T-cell (primary cell): ENCODE measurements around the gene PDZD7. TPM values are rescaled to one million over a fixed set of nuclear protein-coding genes. Genes with fewer than 3 reads are reported as not detected.

ENCODE experiments used
- ATAC-seq, 4 experiments: fragments of 200-7000 bp in 3 of 4; fragments of 150-1000 bp in 1 of 4; cut with Tn5 transposase; replicated peaks in 1 of 4; 1 replicate in 3 of 4; 2 replicates in 1 of 4; pipeline ENCODE4 v1.10.0; 2021; ENCODE audit warnings: moderate library complexity in 3 of 4, mild to moderate bottlenecking in 2 of 4, moderate number of reproducible peaks in 1 of 4
- CTCF ChIA-PET, 2 donors: fragments of 300-600 bp; sonication (Branson Sonifier 250); formaldehyde crosslinking; loops; one replicate each; lab custom pipeline; 2022; ENCODE audit warnings: antibody characterized with exemption in 2 of 2; lab: Charles Lee
- POLR2A ChIA-PET, 2 donors: fragments of 300-600 bp; sonication (Branson Sonifier 250); formaldehyde crosslinking; loops; one replicate each; lab custom pipeline; 2022; ENCODE audit warnings: antibody characterized with exemption in 2 of 2; lab: Charles Lee
- DNase-seq, 35 experiments: peaks; one replicate each; pipeline versions ENCODE4 v3.0.0 to v3.0.0-alpha.2; 2013 to 2023
- H3K27ac ChIP-seq: one replicate; pipeline ENCODE4 v1.5.1; 2013; ENCODE audit warnings: low read length
- H3K27me3 ChIP-seq, 2 experiments: replicated peaks in 1 of 2; 1 replicate in 1 of 2; 2 replicates in 1 of 2; pipeline versions ENCODE4 v1.6.1 to v1.7.0; 2013; ENCODE audit warnings: low read length in 1 of 2, mixed read lengths in 1 of 2; ENCODE audit not compliant: control insufficient read depth in 2 of 2, insufficient read depth in 2 of 2; ENCODE audit errors: extremely low read depth in 1 of 2
- H3K36me3 ChIP-seq, 2 donors: 1 replicate in 1 of 2; 2 replicates in 1 of 2; pipeline versions ENCODE4 v1.6.1 to v1.7.0; 2013; ENCODE audit warnings: low read length in 1 of 2; ENCODE audit not compliant: control insufficient read depth in 2 of 2, insufficient read depth in 1 of 2; ENCODE audit errors: extremely low read depth in 1 of 2
- H3K4me1 ChIP-seq, 2 experiments: 1 replicate in 1 of 2; 2 replicates in 1 of 2; pipeline versions ENCODE4 v1.6.1 to v1.7.0; 2013; ENCODE audit warnings: low read length in 2 of 2, mixed read lengths in 1 of 2; ENCODE audit not compliant: insufficient read depth in 2 of 2, control insufficient read depth in 1 of 2; ENCODE audit errors: extremely low read depth in 1 of 2
- H3K4me3 ChIP-seq, 2 donors: 1 replicate in 1 of 2; 2 replicates in 1 of 2; pipeline versions ENCODE4 v1.5.1 to v1.7.0; 2013; ENCODE audit warnings: mild to moderate bottlenecking in 2 of 2, low read length in 1 of 2, moderate library complexity in 1 of 2; ENCODE audit not compliant: control insufficient read depth in 1 of 2; ENCODE audit errors: extremely low read depth in 1 of 2
- H3K9me3 ChIP-seq: 2 replicates; pipeline ENCODE4 v1.7.0; 2013
- H3K27ac Mint-ChIP-seq, 2 donors: one replicate each; pipeline ENCODE4 v1.8.0; 2020 to 2021; ENCODE audit warnings: mild to moderate bottlenecking in 2 of 2, mixed read lengths in 2 of 2
- H3K27me3 Mint-ChIP-seq, 2 donors: one replicate each; pipeline ENCODE4 v1.8.0; 2021 to 2022; ENCODE audit warnings: mixed read lengths in 2 of 2
- H3K36me3 Mint-ChIP-seq: one replicate; pipeline ENCODE4 v1.8.0; 2021; ENCODE audit warnings: mixed read lengths
- H3K4me1 Mint-ChIP-seq, 3 donors: one replicate each; pipeline ENCODE4 v1.8.0; 2020 to 2022; ENCODE audit warnings: mixed read lengths in 3 of 3, mild to moderate bottlenecking in 1 of 3
- H3K4me3 Mint-ChIP-seq, 3 donors: one replicate each; pipeline ENCODE4 v1.8.0; 2020 to 2022; ENCODE audit warnings: mild to moderate bottlenecking in 3 of 3, mixed read lengths in 3 of 3, moderate library complexity in 3 of 3
- H3K9me3 Mint-ChIP-seq, 3 donors: one replicate each; pipeline ENCODE4 v1.8.0; 2020 to 2022; ENCODE audit warnings: mixed read lengths in 3 of 3
- WGBS: methylation state at CpG from one replicate; pipeline ENCODE4 v1.1.5; 2013; ENCODE audit warnings: missing lambda C conversion rate; ENCODE audit not compliant: insufficient coverage; 5-methylcytosine and 5-hydroxymethylcytosine counted together
- total RNA-seq, 35 experiments: library from RNA in 6 of 35; stranded (reverse) in 6 of 35; fragments of 120-200 nt in 1 of 35; gene quantifications; one replicate each; pipeline versions ENCODE4 v1.2.1 to v1.2.4 and lab custom pipeline; 2013 to 2026

PDZD7 gene
- total RNA-seq, 5 donors from 2014 or later (not counting 1 experiment from before 2014, with no cell fraction given) = 1.7 to 2.7 (median 2.3) TPM

- DNase-seq (no peak), ATAC-seq (no peak)
- H3K4me3 ChIP-seq = no peak overlapping the region
- H3K4me3 Mint-ChIP-seq = peak overlapping the region; percentile 57 to 74 (median 58)
- H3K36me3 Mint-ChIP-seq = no peaks in the 10 kb centered on the region
- H3K27me3 ChIP-seq = peaks cover 0 to 11% of the 10 kb centered on the region in 2 experiments
- H3K4me1 ChIP-seq = peaks cover 3 to 14% of the 10 kb centered on the region in 2 experiments
- WGBS = no CpG with 5 or more reads among the region's 2 CpGs
- peaks cover 8 to 18% (median 12%) of the 10 kb centered on the region in 3 donors for H3K4me1 Mint-ChIP-seq
- no peak overlapping the region for H3K27ac Mint-ChIP-seq
- H3K27me3 Mint-ChIP-seq = peaks cover 0 to 4% of the 10 kb centered on the region in 2 donors
- peaks cover 0 to 6% of the 10 kb centered on the region in 2 donors for H3K36me3 ChIP-seq
- POLR2A ChIA-PET = no interaction called here
- no peak overlapping the region for H3K27ac ChIP-seq
- CTCF ChIA-PET = interaction anchor here in 1 of 2 donors (0.6 to 0.9 kb wide), 3 partner anchors 11 to 1965 kb away, joined by 3 read pairs; no protein-coding TSS in a partner anchor
- no peaks in the 10 kb centered on the region for H3K9me3 Mint-ChIP-seq
- no peaks in the 10 kb centered on the region for H3K9me3 ChIP-seq
Measured at GRCh38 chr10:100968062-100968736, 62.7 kb downstream of the PDZD7 start.

- Histone ChIP-seq H3K27me3 (peaks cover 0 to 11% of the 10 kb centered on the region in 2 experiments), H3K36me3 (peaks cover 0 to 11% of the 10 kb centered on the region in 2 donors), H3K27ac (no peak overlapping the region), H3K4me1 (peaks cover 3 to 14% of the 10 kb centered on the region in 2 experiments), H3K4me3 (no peak overlapping the region), H3K9me3 (no peaks in the 10 kb centered on the region)
- no peaks in the 10 kb centered on the region for H3K9me3 Mint-ChIP-seq
- peaks cover 0 to 4% of the 10 kb centered on the region in 2 donors for H3K27me3 Mint-ChIP-seq
- ChIA-PET CTCF (interaction anchor here in 1 of 2 donors (0.5 kb wide), 1 partner anchor 161 kb away, joined by 3 read pairs; no protein-coding TSS in a partner anchor), POLR2A (interaction anchor here in 1 of 2 donors (0.6 kb wide), 1 partner anchor 1352 kb away, joined by 5 read pairs; no protein-coding TSS in a partner anchor)
- 71% methylated on average over 1 of the region's 2 CpGs for WGBS
- H3K36me3 Mint-ChIP-seq = peaks cover 8% of the 10 kb centered on the region
- H3K4me1 Mint-ChIP-seq = peaks cover 8 to 18% (median 12%) of the 10 kb centered on the region in 3 donors
- H3K4me3 Mint-ChIP-seq = no peak overlapping the region
- DNase-seq = no peak
- no peak for ATAC-seq
- H3K27ac Mint-ChIP-seq = no peak overlapping the region
Measured at GRCh38 chr10:100967332-100967731, 63.6 kb downstream of the PDZD7 start.

DNA sequence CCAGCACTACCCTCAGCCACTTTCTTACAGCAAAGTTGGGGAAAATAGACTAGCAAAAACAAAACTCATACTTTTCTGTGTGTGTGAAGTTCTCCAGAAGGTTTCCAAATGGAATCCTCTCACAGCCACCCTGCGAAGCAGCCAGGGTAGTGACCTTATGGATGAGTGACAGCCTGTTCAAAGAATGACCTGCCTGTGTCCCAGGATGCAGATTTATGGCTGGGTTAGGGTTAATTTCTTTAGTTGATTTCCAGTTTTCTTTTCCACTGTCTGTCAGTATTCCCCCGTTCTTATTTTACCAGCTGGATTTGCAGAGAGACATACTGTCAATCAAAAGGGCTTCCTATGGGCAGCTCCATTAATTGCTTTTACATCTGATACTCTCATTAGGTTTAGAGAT is 64.0 kb downstream of the PDZD7 start:
- WGBS = no CpG with 5 or more reads among the region's 2 CpGs
- Histone ChIP-seq H3K36me3 (peaks cover 0 to 16% of the 10 kb centered on the region in 2 donors), H3K27me3 (peaks cover 0 to 11% of the 10 kb centered on the region in 2 experiments), H3K4me3 (no peak overlapping the region), H3K4me1 (peaks cover 3 to 14% of the 10 kb centered on the region in 2 experiments), H3K27ac (no peak overlapping the region), H3K9me3 (no peaks in the 10 kb centered on the region)
- Mint-ChIP-seq H3K36me3 (peaks cover 12% of the 10 kb centered on the region), H3K4me3 (no peak overlapping the region), H3K27ac (no peak overlapping the region), H3K4me1 (peaks cover 8 to 18% (median 12%) of the 10 kb centered on the region in 3 donors), H3K27me3 (peaks cover 0 to 4% of the 10 kb centered on the region in 2 donors), H3K9me3 (no peaks in the 10 kb centered on the region)
- ChIA-PET CTCF (interaction anchor here in 1 of 2 donors (0.5 kb wide), 1 partner anchor 161 kb away, joined by 3 read pairs; no protein-coding TSS in a partner anchor), POLR2A (interaction anchor here in 1 of 2 donors (0.6 kb wide), 1 partner anchor 1351 kb away, joined by 5 read pairs; no protein-coding TSS in a partner anchor)
- ATAC-seq = no peak
- no peak for DNase-seq

GRCh38 chr10:100965820-100966219 is 65.1 kb downstream of the PDZD7 start:
- H3K36me3 ChIP-seq = peaks cover 0 to 18% of the 10 kb centered on the region in 2 donors
- POLR2A ChIA-PET = interaction anchor here in 1 of 2 donors (0.6 kb wide), 1 partner anchor 31 kb away, joined by 5 read pairs; no protein-coding TSS in a partner anchor

DNA sequence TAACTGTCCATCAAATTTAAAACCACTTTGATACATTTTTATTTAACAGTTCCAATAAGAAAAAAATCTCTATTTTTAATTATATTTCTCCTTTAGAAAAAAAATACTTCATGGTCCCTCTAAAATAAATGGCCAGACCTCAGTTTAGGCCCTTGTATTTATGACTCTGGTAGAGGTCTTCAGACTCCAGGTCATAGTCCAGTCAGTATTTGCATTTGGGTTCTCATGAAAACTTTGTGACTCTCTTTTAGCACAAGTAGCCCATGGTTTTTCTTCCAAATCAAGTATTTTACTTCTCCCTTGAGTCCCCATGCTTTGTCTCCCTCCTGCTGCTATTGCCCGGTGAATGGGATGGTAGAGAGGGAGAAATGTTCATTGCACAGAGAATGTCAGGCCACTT is 67.1 kb downstream of the PDZD7 start:
- Histone ChIP-seq H3K36me3 (peaks cover 0 to 27% of the 10 kb centered on the region in 2 donors), H3K9me3 (no peaks in the 10 kb centered on the region), H3K4me1 (peaks cover 0 to 2% of the 10 kb centered on the region in 2 experiments), H3K27ac (no peak overlapping the region), H3K4me3 (no peak overlapping the region), H3K27me3 (peaks cover 0 to 1% of the 10 kb centered on the region in 2 experiments)
- Mint-ChIP-seq H3K9me3 (no peaks in the 10 kb centered on the region), H3K36me3 (peaks cover 31% of the 10 kb centered on the region), H3K27me3 (peaks cover 0 to 4% of the 10 kb centered on the region in 2 donors), H3K4me3 (no peak overlapping the region), H3K4me1 (peaks cover 4 to 9% (median 7%) of the 10 kb centered on the region in 3 donors), H3K27ac (no peak overlapping the region)
- ATAC-seq (no peak), DNase-seq (no peak)
- WGBS = no CpG with 5 or more reads among the region's 1 CpG
- POLR2A ChIA-PET = no interaction called here
- CTCF ChIA-PET = no interaction called here

More at GRCh38 chr10:100965820-100966219, 65.1 kb downstream of the PDZD7 start:
- 87% methylated on average over 3 of the region's 5 CpGs for WGBS
- no peak for DNase-seq
- no peaks in the 10 kb centered on the region for H3K9me3 ChIP-seq
- peaks cover 3 to 14% of the 10 kb centered on the region in 2 experiments for H3K4me1 ChIP-seq
- Mint-ChIP-seq H3K4me3 (no peak overlapping the region), H3K27me3 (peaks cover 0 to 4% of the 10 kb centered on the region in 2 donors), H3K9me3 (no peaks in the 10 kb centered on the region), H3K4me1 (peaks cover 8 to 18% (median 12%) of the 10 kb centered on the region in 3 donors), H3K36me3 (peaks cover 17% of the 10 kb centered on the region), H3K27ac (no peak overlapping the region)
- CTCF ChIA-PET = no interaction called here
- H3K4me3 ChIP-seq = no peak overlapping the region
- H3K27me3 ChIP-seq = peaks cover 0 to 11% of the 10 kb centered on the region in 2 experiments
- no peak for ATAC-seq
- no peak overlapping the region for H3K27ac ChIP-seq

GRCh38 chr10:100962351-100963080 is 68.4 kb downstream of the PDZD7 start:
- ATAC-seq (no peak), DNase-seq (no peak)
- peaks cover 0 to 36% of the 10 kb centered on the region in 2 donors for H3K36me3 ChIP-seq
- Mint-ChIP-seq H3K27me3 (no peaks in the 10 kb centered on the region), H3K27ac (no peak overlapping the region), H3K36me3 (peaks cover 36% of the 10 kb centered on the region), H3K9me3 (no peaks in the 10 kb centered on the region), H3K4me3 (no peak overlapping the region), H3K4me1 (peaks cover 0 to 5% (median 0%) of the 10 kb centered on the region in 3 donors)
- H3K27ac ChIP-seq = no peak overlapping the region
- CTCF ChIA-PET = interaction anchor here in 1 of 2 donors (0.6 kb wide), 1 partner anchor 444 kb away, joined by 3 read pairs; no protein-coding TSS in a partner anchor
- H3K9me3 ChIP-seq = no peaks in the 10 kb centered on the region
- WGBS = no CpG with 5 or more reads among the region's 4 CpGs
- H3K4me3 ChIP-seq = no peak overlapping the region
- H3K4me1 ChIP-seq = no peaks in the 10 kb centered on the region
- no peaks in the 10 kb centered on the region for H3K27me3 ChIP-seq
- POLR2A ChIA-PET = no interaction called here
